ENCODE measurements around the gene UBTF. TPM values are rescaled to one million over a fixed set of nuclear protein-coding genes. Genes with fewer than 3 reads are reported as not detected.

The UBTF gene
- total RNA-seq, 1 experiment from 2014 or later, result 75.9 TPM

DNA sequence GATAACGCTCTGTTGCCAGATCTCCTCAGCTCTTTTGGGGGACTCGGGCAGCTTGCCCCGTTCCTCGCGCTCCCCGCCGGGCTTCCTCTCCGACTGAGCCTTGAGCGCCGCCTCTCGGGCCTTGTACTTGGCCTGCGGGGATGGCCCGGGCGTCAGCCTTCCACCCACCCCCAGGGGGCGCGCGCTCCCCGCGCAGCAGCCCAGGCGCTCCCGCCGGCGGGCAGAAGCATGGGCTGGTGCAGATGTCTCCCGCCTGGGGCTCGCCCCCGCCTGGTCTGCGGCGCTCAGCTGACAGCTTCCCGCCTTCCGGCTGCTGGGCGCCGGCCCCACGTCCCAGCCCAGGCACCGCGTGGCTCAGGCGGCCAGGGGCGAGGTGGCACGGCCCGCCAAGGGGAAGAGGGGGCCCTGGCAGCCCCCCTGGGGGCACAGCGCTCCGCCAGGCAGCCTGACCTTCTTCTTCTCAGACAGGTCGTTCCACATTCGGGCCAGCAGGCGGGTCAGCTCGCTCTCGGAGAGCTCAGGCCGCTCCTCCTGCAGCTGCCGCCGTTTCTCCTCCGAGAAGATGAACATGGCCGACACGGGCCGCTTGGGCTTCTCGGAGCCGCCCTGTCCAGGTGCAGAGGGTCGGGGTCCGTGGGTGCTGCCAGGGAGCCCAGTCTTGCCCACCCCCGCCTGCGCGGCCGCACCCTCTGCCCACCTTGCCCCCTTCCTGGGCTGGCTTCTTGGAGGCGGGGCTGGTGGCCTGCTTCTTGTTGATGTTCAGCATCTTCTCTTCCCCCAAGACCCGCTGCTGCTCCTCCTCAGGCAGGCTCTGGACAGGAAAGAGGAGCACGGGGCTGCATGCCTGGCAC lies 8.9 kb downstream of the UBTF start (continued):
- TF ChIP-seq, protein P1, sequence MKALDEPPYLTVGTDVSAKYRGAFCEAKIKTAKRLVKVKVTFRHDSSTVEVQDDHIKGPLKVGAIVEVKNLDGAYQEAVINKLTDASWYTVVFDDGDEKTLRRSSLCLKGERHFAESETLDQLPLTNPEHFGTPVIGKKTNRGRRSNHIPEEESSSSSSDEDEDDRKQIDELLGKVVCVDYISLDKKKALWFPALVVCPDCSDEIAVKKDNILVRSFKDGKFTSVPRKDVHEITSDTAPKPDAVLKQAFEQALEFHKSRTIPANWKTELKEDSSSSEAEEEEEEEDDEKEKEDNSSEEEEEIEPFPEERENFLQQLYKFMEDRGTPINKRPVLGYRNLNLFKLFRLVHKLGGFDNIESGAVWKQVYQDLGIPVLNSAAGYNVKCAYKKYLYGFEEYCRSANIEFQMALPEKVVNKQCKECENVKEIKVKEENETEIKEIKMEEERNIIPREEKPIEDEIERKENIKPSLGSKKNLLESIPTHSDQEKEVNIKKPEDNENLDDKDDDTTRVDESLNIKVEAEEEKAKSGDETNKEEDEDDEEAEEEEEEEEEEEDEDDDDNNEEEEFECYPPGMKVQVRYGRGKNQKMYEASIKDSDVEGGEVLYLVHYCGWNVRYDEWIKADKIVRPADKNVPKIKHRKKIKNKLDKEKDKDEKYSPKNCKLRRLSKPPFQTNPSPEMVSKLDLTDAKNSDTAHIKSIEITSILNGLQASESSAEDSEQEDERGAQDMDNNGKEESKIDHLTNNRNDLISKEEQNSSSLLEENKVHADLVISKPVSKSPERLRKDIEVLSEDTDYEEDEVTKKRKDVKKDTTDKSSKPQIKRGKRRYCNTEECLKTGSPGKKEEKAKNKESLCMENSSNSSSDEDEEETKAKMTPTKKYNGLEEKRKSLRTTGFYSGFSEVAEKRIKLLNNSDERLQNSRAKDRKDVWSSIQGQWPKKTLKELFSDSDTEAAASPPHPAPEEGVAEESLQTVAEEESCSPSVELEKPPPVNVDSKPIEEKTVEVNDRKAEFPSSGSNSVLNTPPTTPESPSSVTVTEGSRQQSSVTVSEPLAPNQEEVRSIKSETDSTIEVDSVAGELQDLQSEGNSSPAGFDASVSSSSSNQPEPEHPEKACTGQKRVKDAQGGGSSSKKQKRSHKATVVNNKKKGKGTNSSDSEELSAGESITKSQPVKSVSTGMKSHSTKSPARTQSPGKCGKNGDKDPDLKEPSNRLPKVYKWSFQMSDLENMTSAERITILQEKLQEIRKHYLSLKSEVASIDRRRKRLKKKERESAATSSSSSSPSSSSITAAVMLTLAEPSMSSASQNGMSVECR (CRISPR knock-in tag; IDR thresholded peaks at IDR 0.05; ENCODE audit: borderline replicate concordance), result peak; percentile 51; the same call in 1 of the 2 replicates
- TF ChIP-seq, protein P2, sequence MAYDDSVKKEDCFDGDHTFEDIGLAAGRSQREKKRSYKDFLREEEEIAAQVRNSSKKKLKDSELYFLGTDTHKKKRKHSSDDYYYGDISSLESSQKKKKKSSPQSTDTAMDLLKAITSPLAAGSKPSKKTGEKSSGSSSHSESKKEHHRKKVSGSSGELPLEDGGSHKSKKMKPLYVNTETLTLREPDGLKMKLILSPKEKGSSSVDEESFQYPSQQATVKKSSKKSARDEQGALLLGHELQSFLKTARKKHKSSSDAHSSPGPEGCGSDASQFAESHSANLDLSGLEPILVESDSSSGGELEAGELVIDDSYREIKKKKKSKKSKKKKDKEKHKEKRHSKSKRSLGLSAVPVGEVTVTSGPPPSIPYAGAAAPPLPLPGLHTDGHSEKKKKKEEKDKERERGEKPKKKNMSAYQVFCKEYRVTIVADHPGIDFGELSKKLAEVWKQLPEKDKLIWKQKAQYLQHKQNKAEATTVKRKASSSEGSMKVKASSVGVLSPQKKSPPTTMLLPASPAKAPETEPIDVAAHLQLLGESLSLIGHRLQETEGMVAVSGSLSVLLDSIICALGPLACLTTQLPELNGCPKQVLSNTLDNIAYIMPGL (CRISPR knock-in tag; IDR thresholded peaks at IDR 0.05), result peak; percentile 99
- TF ChIP-seq, protein P3, sequence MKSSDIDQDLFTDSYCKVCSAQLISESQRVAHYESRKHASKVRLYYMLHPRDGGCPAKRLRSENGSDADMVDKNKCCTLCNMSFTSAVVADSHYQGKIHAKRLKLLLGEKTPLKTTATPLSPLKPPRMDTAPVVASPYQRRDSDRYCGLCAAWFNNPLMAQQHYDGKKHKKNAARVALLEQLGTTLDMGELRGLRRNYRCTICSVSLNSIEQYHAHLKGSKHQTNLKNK (CRISPR knock-in tag; IDR thresholded peaks at IDR 0.05), result no peak
- TF ChIP-seq ATF1 (CRISPR knock-in tag; IDR thresholded peaks at IDR 0.05), result no peak
- TF ChIP-seq GTF2I (CRISPR knock-in tag; conservative IDR thresholded peaks at IDR 0.05), result no peak
- TF ChIP-seq, protein P4, sequence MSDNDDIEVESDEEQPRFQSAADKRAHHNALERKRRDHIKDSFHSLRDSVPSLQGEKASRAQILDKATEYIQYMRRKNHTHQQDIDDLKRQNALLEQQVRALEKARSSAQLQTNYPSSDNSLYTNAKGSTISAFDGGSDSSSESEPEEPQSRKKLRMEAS (CRISPR knock-in tag; IDR thresholded peaks at IDR 0.05), result peak; percentile 97
- TF ChIP-seq, protein P5, sequence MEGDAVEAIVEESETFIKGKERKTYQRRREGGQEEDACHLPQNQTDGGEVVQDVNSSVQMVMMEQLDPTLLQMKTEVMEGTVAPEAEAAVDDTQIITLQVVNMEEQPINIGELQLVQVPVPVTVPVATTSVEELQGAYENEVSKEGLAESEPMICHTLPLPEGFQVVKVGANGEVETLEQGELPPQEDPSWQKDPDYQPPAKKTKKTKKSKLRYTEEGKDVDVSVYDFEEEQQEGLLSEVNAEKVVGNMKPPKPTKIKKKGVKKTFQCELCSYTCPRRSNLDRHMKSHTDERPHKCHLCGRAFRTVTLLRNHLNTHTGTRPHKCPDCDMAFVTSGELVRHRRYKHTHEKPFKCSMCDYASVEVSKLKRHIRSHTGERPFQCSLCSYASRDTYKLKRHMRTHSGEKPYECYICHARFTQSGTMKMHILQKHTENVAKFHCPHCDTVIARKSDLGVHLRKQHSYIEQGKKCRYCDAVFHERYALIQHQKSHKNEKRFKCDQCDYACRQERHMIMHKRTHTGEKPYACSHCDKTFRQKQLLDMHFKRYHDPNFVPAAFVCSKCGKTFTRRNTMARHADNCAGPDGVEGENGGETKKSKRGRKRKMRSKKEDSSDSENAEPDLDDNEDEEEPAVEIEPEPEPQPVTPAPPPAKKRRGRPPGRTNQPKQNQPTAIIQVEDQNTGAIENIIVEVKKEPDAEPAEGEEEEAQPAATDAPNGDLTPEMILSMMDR (IDR thresholded peaks at IDR 0.05), result peak; percentile 95
- peak; percentile 96 for TF ChIP-seq ETV6 (CRISPR knock-in tag; IDR thresholded peaks at IDR 0.05)
- TF ChIP-seq, protein P6, sequence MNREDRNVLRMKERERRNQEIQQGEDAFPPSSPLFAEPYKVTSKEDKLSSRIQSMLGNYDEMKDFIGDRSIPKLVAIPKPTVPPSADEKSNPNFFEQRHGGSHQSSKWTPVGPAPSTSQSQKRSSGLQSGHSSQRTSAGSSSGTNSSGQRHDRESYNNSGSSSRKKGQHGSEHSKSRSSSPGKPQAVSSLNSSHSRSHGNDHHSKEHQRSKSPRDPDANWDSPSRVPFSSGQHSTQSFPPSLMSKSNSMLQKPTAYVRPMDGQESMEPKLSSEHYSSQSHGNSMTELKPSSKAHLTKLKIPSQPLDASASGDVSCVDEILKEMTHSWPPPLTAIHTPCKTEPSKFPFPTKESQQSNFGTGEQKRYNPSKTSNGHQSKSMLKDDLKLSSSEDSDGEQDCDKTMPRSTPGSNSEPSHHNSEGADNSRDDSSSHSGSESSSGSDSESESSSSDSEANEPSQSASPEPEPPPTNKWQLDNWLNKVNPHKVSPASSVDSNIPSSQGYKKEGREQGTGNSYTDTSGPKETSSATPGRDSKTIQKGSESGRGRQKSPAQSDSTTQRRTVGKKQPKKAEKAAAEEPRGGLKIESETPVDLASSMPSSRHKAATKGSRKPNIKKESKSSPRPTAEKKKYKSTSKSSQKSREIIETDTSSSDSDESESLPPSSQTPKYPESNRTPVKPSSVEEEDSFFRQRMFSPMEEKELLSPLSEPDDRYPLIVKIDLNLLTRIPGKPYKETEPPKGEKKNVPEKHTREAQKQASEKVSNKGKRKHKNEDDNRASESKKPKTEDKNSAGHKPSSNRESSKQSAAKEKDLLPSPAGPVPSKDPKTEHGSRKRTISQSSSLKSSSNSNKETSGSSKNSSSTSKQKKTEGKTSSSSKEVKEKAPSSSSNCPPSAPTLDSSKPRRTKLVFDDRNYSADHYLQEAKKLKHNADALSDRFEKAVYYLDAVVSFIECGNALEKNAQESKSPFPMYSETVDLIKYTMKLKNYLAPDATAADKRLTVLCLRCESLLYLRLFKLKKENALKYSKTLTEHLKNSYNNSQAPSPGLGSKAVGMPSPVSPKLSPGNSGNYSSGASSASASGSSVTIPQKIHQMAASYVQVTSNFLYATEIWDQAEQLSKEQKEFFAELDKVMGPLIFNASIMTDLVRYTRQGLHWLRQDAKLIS (CRISPR knock-in tag; IDR thresholded peaks at IDR 0.05; ENCODE audit: borderline replicate concordance), result peak; percentile 78; the same call in 1 of the 2 replicates
- TF ChIP-seq, protein P7, sequence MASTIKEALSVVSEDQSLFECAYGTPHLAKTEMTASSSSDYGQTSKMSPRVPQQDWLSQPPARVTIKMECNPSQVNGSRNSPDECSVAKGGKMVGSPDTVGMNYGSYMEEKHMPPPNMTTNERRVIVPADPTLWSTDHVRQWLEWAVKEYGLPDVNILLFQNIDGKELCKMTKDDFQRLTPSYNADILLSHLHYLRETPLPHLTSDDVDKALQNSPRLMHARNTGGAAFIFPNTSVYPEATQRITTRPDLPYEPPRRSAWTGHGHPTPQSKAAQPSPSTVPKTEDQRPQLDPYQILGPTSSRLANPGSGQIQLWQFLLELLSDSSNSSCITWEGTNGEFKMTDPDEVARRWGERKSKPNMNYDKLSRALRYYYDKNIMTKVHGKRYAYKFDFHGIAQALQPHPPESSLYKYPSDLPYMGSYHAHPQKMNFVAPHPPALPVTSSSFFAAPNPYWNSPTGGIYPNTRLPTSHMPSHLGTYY (CRISPR knock-in tag; IDR thresholded peaks at IDR 0.05), result no peak
- TF ChIP-seq, protein P8, sequence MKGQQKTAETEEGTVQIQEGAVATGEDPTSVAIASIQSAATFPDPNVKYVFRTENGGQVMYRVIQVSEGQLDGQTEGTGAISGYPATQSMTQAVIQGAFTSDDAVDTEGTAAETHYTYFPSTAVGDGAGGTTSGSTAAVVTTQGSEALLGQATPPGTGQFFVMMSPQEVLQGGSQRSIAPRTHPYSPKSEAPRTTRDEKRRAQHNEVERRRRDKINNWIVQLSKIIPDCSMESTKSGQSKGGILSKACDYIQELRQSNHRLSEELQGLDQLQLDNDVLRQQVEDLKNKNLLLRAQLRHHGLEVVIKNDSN (CRISPR knock-in tag; IDR thresholded peaks at IDR 0.05), result 0 out of 2 replicates have a peak, but pooled peaks have one; percentile 31
- TF ChIP-seq, protein P9, sequence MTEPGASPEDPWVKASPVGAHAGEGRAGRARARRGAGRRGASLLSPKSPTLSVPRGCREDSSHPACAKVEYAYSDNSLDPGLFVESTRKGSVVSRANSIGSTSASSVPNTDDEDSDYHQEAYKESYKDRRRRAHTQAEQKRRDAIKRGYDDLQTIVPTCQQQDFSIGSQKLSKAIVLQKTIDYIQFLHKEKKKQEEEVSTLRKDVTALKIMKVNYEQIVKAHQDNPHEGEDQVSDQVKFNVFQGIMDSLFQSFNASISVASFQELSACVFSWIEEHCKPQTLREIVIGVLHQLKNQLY (CRISPR knock-in tag; IDR thresholded peaks at IDR 0.05), result no peak
- TF ChIP-seq EMX1 (CRISPR knock-in tag; IDR thresholded peaks at IDR 0.05), result no peak
- peak; percentile 51; the same call in 1 of the 2 replicates for TF ChIP-seq ELF4 (CRISPR knock-in tag; IDR thresholded peaks at IDR 0.05; ENCODE audit: low read depth)
- TF ChIP-seq, protein P10, sequence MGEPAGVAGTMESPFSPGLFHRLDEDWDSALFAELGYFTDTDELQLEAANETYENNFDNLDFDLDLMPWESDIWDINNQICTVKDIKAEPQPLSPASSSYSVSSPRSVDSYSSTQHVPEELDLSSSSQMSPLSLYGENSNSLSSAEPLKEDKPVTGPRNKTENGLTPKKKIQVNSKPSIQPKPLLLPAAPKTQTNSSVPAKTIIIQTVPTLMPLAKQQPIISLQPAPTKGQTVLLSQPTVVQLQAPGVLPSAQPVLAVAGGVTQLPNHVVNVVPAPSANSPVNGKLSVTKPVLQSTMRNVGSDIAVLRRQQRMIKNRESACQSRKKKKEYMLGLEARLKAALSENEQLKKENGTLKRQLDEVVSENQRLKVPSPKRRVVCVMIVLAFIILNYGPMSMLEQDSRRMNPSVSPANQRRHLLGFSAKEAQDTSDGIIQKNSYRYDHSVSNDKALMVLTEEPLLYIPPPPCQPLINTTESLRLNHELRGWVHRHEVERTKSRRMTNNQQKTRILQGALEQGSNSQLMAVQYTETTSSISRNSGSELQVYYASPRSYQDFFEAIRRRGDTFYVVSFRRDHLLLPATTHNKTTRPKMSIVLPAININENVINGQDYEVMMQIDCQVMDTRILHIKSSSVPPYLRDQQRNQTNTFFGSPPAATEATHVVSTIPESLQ (CRISPR knock-in tag; IDR thresholded peaks at IDR 0.05), result no peak
- TF ChIP-seq ZNF671 (CRISPR knock-in tag; IDR thresholded peaks at IDR 0.05), result no peak
- peak; percentile 40; the same call in 1 of the 2 replicates for TF ChIP-seq CREB1 (CRISPR knock-in tag; IDR thresholded peaks at IDR 0.05)
- peak; percentile 15; the same call in 1 of the 2 replicates for TF ChIP-seq SMAD3 (CRISPR knock-in tag; IDR thresholded peaks at IDR 0.05; ENCODE audit: borderline replicate concordance)
- peak; percentile 98 for TF ChIP-seq ZNF121 (CRISPR knock-in tag; IDR thresholded peaks at IDR 0.05)
- no peak for TF ChIP-seq NFYB (CRISPR knock-in tag; conservative IDR thresholded peaks at IDR 0.05; ENCODE audit: low read depth)
